ENCODE data around the gene WHRN. TPM values are rescaled to one million over a fixed set of nuclear protein-coding genes. Genes with fewer than 3 reads are reported as not detected.

The WHRN gene
- total RNA-seq, 1 donor from 2014 or later: 3.1 TPM

DNA sequence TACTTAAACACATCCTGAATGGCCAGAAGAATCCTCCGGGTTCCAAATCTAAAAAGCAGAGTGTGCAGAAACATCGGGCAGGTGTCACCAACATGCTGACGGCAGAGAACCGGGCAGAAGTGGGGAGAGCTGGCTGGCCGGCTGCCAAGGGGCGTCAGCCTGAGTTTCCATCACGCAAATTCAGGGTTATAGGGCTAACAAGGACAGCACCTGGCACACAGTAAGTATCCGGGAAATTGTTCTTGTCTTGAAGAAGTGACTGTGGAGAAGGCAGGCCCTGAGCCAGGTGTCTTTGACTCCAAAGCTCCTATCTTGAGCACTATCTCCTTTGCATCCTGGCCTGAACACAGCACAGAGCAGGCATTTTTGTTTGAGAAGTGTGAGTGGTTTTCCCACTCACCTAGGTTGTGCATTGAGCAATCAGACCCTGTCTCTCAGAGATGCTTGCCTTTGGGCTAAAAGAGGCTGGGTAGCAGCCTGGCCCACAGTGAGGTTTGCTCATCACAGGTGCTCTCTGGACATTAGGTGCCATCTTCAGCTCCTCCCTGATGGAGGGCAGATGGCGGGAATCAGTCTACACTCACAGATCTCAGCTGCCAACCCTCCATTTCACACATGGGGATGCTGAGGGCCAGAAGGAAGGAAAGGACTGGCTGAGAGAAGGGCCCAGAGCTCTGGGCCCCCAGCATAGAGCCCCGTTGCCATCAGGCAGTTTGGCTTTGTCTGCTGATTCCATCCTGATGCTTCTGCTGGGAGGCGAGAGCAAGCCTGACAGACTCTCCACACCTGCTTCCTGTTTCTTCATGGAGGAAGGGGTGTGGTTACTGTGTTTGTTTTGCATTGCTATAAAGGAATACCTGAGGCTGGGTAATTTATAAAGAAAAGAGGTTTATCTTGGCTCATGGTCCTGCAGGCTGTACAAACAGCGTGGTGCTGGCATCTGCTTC, 52.8 kb downstream of the WHRN start:
- no peak for ATAC-seq

DNA sequence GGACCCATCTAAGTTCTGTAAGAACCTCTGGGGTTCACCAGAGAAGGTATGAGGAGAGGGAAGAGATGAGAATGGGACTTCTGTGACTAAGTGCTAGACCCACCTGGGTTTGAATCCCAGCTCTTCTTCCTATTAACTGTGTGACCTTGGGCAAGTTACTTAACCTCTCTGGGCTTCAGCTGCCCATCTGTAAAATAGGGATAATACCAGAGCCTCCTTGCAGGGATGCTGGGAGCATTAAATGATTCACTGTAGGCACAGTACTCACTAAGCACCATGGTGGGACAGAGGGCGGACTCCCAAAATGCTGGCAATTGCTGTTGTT, 53.6 kb downstream of the WHRN start:
- no peak overlapping the region for H3K27ac ChIP-seq
- H3K27me3 ChIP-seq: no peaks in the 10 kb centered on the region
- TF ChIP-seq, protein P1, sequence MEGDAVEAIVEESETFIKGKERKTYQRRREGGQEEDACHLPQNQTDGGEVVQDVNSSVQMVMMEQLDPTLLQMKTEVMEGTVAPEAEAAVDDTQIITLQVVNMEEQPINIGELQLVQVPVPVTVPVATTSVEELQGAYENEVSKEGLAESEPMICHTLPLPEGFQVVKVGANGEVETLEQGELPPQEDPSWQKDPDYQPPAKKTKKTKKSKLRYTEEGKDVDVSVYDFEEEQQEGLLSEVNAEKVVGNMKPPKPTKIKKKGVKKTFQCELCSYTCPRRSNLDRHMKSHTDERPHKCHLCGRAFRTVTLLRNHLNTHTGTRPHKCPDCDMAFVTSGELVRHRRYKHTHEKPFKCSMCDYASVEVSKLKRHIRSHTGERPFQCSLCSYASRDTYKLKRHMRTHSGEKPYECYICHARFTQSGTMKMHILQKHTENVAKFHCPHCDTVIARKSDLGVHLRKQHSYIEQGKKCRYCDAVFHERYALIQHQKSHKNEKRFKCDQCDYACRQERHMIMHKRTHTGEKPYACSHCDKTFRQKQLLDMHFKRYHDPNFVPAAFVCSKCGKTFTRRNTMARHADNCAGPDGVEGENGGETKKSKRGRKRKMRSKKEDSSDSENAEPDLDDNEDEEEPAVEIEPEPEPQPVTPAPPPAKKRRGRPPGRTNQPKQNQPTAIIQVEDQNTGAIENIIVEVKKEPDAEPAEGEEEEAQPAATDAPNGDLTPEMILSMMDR (IDR thresholded peaks at IDR 0.05): no peak
- no peak overlapping the region for H3K4me3 ChIP-seq
- DNase-seq (no peak), ATAC-seq (no peak)
- intact Hi-C loops (cut with DNase I): no loop called here
- no peaks in the 10 kb centered on the region for H3K4me1 ChIP-seq
- H3K36me3 ChIP-seq: no peaks in the 10 kb centered on the region
- no peaks in the 10 kb centered on the region for H3K9me3 ChIP-seq

More for the DNA sequence above, 52.8 kb downstream of the WHRN start:
- Histone ChIP-seq H3K9me3 (no peaks in the 10 kb centered on the region), H3K4me1 (no peaks in the 10 kb centered on the region), H3K4me3 (no peak overlapping the region), H3K27me3 (no peaks in the 10 kb centered on the region), H3K36me3 (no peaks in the 10 kb centered on the region), H3K27ac (no peak overlapping the region)
- TF ChIP-seq, protein P1 (IDR thresholded peaks at IDR 0.05): no peak
- intact Hi-C loops (cut with DNase I): no loop called here
- DNase-seq: peak; percentile 62

DNA sequence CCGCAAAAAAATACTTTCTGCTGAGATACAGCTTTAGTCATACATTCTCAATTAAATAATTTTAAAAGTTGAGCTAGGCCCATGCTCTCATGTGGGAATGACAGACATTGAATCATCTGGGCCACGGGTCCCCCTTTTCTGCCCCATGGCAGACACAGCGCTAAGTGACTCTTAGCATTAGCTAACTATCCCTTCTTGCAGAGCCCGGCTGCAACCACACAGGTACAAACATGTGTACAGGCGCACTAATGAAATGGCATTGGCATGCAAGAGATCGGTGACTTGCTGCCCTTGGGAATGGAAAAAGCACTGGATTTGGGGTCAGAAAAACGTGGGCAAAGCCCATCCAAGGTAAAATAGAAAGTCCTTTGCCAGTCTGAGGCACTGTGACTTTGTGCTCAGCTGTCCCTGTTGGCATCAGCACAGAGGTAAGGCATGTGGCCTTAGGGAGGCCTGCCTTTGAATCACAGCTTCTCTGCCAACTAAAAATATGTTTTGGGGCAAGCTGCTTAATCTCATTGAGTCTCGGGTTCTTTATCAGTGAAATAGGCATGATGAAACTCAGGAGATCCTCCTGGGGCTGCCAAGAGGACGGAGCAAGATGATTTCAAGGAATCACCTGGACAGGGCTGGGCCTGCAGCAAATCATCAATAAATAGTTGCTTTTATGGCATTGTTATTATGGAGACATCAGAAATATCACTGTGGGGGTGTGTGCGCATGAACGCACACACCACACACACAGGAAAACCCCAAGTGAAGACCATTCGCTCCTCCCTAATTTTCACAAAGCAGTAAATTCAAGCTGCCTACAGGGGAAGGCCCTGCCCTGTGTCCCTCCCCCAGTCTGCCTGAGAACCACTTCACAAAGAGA, 54.2 kb downstream of the WHRN start:
- no peak for DNase-seq
- Histone ChIP-seq H3K4me3 (no peak overlapping the region), H3K27ac (no peak overlapping the region), H3K27me3 (no peaks in the 10 kb centered on the region), H3K4me1 (no peaks in the 10 kb centered on the region), H3K36me3 (no peaks in the 10 kb centered on the region), H3K9me3 (no peaks in the 10 kb centered on the region)
- TF ChIP-seq, protein P1 (IDR thresholded peaks at IDR 0.05): no peak
- intact Hi-C loops (cut with DNase I): no loop called here
- ATAC-seq: no peak

DNA sequence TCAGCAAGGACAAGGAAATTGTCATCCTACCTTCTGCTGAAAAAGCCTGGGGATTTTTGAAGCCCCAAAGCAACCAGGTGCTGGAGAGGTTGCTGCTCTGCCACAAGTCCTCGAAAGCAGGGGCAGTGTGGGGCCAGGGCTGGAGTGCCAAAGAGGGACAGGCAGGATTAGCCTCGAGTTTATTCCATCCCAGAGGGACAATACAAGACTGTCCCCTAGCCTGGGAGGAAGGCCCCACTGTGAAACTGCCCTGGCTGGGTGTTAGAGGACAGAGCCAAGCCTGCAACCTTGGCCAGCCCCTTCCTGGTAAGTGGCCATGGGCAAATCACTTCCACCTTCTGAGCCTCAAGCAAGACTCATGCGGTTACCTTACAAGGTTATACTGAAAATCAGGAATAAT, 55.1 kb downstream of the WHRN start:
- ATAC-seq (no peak), DNase-seq (peak; percentile 47)
- no peak overlapping the region for H3K27ac ChIP-seq
- no peaks in the 10 kb centered on the region for H3K27me3 ChIP-seq
- intact Hi-C loops (cut with DNase I): no loop called here
- no peak overlapping the region for H3K4me3 ChIP-seq
- H3K36me3 ChIP-seq: no peaks in the 10 kb centered on the region
- no peaks in the 10 kb centered on the region for H3K4me1 ChIP-seq
- H3K9me3 ChIP-seq: no peaks in the 10 kb centered on the region
- TF ChIP-seq, protein P1 (IDR thresholded peaks at IDR 0.05): no peak

DNA sequence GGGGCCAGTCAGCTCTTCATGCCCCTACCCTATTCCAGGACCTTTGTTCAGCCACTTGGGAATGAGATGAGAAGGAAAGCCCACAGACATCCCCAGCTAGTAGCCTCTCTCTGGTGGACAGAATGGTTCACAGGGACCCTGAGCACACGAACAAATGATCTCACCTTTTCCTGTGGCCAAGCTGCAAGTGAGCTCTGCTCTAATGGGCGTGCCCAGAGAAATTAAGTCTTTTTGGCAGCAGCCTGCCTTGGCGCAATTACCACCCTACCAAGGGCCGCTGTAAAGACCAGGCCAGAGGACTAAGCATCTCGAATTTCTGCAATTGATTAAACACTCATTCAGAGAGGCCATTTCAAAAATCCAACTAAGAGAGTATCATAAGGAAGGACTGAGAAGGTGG, 56.0 kb downstream of the WHRN start:
- ATAC-seq (no peak), DNase-seq (no peak)
- Histone ChIP-seq H3K9me3 (no peaks in the 10 kb centered on the region), H3K36me3 (no peaks in the 10 kb centered on the region), H3K4me3 (no peak overlapping the region), H3K27ac (no peak overlapping the region), H3K4me1 (no peaks in the 10 kb centered on the region), H3K27me3 (no peaks in the 10 kb centered on the region)
- intact Hi-C loops (cut with DNase I): no loop called here
- TF ChIP-seq, protein P1 (IDR thresholded peaks at IDR 0.05): no peak
